Liver (tissue), 3 donors: ENCODE measurements around the gene CSMD2.

Source experiments
- HNF4A ChIP-seq, 2 donors: conservative IDR thresholded peaks; 2 replicates each; pipeline ENCODE4 v1.6.1; 2016; ENCODE audit warnings: antibody characterized with exemption in 2 of 2, mild to moderate bottlenecking in 2 of 2
- HNF4G ChIP-seq: IDR thresholded peaks from 2 replicates; pipeline ENCODE4 v1.6.1; 2016; ENCODE audit warnings: antibody characterized with exemption
- RAD21 ChIP-seq, 2 donors: IDR thresholded peaks; 2 replicates each; pipeline ENCODE4 v1.6.1; 2016; ENCODE audit warnings: antibody characterized with exemption in 2 of 2, mild to moderate bottlenecking in 2 of 2
- SP1 ChIP-seq: IDR thresholded peaks from 2 replicates; pipeline ENCODE4 v1.6.1; 2018; ENCODE audit warnings: antibody characterized with exemption, mild to moderate bottlenecking
- TAF1 ChIP-seq: conservative IDR thresholded peaks from 2 replicates; pipeline ENCODE4 v1.6.1; 2016; ENCODE audit warnings: antibody characterized with exemption, mild to moderate bottlenecking
- TF ChIP-seq, protein P1 (sequence below): fragments of 150-350 bp; IDR thresholded peaks from 2 replicates; pipeline ENCODE4 v1.5.1; 2017; ENCODE audit warnings: improper control_type of control experiment, low read depth, low read length; ENCODE audit not compliant: missing input control
- TF ChIP-seq, protein P2 (sequence below): IDR thresholded peaks from 2 replicates; pipeline ENCODE4 v1.6.1; 2016; ENCODE audit warnings: antibody characterized with exemption, mild to moderate bottlenecking
- TF ChIP-seq, protein P3 (sequence below): IDR thresholded peaks from 2 replicates; pipeline ENCODE4 v1.6.1; 2016; ENCODE audit warnings: antibody characterized with exemption
- donor health status: healthy.
- donor health status: healthy.

DNA sequence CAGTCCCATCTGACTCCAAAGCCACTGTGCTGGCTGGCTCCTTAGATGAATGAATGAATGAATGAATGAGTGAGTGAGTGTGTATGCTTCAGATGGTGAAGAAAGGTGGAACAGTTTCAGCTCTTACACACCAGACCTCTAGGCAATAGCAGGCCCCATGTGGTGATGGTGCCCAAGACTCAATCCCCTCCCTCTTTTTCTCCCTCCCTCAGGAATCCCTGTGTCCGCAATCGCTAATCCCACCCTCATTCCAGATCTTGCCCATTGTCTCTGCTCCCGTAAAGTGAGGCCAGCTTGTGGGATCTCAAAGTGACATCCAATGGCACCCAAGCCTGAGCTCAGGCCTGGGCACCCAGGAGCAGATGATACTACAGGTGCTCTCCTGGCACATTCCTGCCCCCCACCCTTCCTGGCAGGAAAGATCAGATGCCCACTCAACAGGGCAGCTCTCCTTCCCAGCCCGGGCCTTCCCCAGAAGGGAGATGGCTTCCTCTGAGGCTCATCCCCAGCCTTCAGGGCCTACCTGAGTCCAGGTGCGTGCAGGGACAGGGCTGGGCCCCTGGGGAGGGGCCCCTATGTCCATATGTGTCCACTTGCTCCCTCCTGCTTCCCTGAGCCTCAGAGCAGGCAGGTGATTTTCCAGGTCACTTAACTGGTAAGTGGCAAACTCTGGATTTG lies 194.7 kb downstream of the CSMD2 start:
- TF ChIP-seq, protein P1, sequence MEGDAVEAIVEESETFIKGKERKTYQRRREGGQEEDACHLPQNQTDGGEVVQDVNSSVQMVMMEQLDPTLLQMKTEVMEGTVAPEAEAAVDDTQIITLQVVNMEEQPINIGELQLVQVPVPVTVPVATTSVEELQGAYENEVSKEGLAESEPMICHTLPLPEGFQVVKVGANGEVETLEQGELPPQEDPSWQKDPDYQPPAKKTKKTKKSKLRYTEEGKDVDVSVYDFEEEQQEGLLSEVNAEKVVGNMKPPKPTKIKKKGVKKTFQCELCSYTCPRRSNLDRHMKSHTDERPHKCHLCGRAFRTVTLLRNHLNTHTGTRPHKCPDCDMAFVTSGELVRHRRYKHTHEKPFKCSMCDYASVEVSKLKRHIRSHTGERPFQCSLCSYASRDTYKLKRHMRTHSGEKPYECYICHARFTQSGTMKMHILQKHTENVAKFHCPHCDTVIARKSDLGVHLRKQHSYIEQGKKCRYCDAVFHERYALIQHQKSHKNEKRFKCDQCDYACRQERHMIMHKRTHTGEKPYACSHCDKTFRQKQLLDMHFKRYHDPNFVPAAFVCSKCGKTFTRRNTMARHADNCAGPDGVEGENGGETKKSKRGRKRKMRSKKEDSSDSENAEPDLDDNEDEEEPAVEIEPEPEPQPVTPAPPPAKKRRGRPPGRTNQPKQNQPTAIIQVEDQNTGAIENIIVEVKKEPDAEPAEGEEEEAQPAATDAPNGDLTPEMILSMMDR: no peak
- TF ChIP-seq, protein P2, sequence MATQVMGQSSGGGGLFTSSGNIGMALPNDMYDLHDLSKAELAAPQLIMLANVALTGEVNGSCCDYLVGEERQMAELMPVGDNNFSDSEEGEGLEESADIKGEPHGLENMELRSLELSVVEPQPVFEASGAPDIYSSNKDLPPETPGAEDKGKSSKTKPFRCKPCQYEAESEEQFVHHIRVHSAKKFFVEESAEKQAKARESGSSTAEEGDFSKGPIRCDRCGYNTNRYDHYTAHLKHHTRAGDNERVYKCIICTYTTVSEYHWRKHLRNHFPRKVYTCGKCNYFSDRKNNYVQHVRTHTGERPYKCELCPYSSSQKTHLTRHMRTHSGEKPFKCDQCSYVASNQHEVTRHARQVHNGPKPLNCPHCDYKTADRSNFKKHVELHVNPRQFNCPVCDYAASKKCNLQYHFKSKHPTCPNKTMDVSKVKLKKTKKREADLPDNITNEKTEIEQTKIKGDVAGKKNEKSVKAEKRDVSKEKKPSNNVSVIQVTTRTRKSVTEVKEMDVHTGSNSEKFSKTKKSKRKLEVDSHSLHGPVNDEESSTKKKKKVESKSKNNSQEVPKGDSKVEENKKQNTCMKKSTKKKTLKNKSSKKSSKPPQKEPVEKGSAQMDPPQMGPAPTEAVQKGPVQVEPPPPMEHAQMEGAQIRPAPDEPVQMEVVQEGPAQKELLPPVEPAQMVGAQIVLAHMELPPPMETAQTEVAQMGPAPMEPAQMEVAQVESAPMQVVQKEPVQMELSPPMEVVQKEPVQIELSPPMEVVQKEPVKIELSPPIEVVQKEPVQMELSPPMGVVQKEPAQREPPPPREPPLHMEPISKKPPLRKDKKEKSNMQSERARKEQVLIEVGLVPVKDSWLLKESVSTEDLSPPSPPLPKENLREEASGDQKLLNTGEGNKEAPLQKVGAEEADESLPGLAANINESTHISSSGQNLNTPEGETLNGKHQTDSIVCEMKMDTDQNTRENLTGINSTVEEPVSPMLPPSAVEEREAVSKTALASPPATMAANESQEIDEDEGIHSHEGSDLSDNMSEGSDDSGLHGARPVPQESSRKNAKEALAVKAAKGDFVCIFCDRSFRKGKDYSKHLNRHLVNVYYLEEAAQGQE: no peak
- TF ChIP-seq, protein P3, sequence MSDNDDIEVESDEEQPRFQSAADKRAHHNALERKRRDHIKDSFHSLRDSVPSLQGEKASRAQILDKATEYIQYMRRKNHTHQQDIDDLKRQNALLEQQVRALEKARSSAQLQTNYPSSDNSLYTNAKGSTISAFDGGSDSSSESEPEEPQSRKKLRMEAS: no peak
- TF ChIP-seq RAD21 (IDR thresholded peaks at IDR 0.05) (no peak), SP1 (no peak), HNF4A (conservative IDR thresholded peaks at IDR 0.05) (no peak), HNF4G (no peak), TAF1 (no peak)
